A673 (cell line): ENCODE results near the gene TST.

Experiments used
- CTCF ChIP-seq: fragments of 300-800, 200-600 bp; sonication (generic); conservative IDR thresholded peaks from 2 replicates; pipeline ENCODE4 v1.5.1; 2017; ENCODE audit warnings: low read depth, mild to moderate bottlenecking, antibody characterized with exemption, low read length, moderate library complexity, mixed read lengths
- EZH2 ChIP-seq: fragments of 200-600 bp; sonication (generic); IDR thresholded peaks from 2 replicates; pipeline ENCODE4 v1.6.1; 2017; ENCODE audit warnings: borderline replicate concordance, low read depth, mild to moderate bottlenecking, mixed read lengths, antibody characterized with exemption, low read length; ENCODE audit not compliant: poor library complexity, severe bottlenecking

- TF ChIP-seq CTCF (no peak), EZH2 (no peak)
These were observed 4.6 kb upstream of the TST start for GRCh38 chr22:37023743-37024338.
